GM18868 (cell line): ENCODE measurements around the gene EIF4B.

ENCODE experiments used
- ATAC-seq: cut with Tn5 transposase; IDR thresholded peaks from one replicate; pipeline ENCODE4 v1.9.1; 2021; ENCODE audit warnings: mild to moderate bottlenecking, moderate library complexity; ENCODE audit not compliant: unreplicated experiment

EIF4B gene

DNA sequence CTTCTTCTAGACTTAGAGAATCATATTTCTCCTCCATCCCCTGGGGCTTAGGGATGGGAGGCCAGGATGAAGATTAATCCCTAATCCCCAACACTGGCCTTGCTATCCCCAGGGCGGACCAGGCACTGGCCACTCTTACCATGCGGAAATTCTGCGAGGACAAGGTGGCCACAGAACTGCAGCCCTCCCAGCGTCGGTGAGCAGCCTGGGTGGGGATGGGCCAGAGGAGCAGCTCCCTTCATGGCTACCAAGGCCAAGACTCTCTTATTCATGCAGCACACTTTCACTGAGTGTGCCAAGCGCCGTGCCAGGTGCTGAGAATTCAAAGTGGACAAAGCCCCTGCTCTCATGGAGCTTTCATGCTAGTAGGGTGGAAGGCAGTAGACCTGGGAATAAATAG, 50.6 kb downstream of the EIF4B start:
- no peak for ATAC-seq

DNA sequence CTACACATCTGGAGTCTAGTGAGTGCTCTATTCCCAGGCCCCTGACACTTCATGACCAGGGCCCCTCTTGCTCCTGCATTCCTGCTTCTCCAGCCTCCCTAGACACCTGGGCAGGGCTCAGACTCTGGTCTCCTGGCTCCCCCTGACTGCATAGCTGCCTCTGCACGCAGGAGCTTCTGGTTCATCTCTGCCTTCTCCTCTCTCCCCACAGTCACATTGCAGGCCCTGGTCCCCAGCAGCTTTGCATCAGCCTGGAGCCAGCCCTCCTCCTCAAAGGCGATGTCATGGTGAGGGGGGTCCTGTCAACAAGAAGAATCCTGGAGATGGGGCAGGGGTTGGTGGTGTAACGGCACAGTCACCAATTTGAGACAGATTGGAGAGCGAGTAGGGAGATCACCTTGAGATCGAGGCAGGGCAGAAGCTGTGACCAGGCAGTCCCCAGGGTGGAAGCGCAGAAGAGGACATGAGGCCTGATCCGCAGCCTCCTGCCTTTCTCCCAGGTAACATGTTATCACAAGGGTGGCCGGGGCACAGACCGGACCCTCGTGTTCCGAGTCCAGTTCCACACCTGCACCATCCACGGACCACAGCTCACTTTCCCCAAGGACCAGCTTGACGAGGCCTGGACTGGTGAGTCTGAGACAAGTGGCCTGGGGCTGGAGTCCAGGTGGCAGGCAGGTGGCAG, 51.7 kb downstream of the EIF4B start:
- no peak for ATAC-seq

DNA sequence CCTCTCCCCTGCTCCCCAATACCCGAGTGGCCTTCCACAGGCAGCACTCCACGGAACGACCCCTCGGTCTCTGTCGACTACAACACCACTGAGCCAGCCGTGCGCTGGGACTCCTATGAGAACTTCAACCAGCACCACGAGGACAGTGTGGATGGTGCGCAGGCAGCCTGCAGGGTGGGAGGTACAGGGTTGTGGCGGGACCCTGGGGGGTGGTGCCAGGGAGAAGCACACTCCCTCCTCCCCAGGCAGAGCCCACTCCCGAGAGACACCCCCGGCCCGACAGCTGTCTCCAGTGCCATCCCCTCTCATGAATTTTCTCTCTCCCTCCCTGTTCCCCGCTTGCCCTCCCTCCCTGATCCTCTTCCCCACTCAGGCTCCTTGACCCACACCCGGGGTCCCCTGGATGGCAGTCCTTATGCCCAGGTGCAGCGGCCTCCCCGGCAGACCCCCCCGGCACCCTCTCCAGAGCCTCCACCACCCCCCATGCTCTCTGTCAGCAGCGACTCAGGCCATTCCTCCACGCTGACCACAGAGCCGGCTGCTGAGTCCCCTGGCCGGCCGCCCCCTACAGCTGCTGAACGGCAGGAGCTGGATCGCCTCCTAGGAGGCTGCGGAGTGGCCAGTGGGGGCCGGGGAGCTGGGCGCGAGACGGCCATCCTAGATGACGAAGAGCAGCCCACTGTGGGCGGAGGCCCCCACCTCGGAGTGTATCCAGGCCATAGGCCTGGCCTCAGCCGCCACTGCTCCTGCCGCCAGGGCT, 52.6 kb downstream of the EIF4B start:
- no peak for ATAC-seq

- ATAC-seq, result no peak
Observed at GRCh38 chr12:53059434-53060063, 53.3 kb downstream of the EIF4B start.

DNA sequence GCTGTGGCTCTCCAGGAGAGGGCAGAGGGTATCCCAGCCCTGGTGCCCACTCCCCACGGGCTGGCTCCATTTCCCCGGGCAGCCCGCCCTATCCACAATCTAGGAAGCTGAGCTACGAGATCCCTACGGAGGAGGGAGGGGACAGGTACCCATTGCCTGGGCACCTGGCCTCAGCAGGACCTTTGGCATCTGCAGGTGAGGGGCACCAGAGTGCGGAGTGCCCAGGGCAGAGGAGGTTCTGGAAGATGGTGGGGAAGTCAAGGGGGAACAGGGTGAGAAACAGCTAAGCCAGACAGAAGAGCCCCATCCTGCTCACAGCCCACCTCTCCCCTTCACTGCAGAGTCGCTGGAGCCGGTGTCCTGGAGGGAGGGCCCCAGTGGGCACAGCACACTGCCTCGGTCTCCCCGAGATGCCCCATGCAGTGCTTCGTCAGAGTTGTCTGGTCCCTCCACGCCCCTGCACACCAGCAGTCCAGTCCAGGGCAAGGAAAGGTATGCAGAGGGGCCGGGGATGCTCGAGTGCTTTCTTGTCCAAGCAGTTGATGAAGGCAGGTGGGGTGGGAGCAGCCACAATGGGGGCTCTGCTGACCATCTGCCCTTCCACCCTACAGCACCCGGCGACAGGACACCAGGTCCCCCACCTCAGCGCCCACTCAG, 53.9 kb downstream of the EIF4B start:
- ATAC-seq, result no peak

DNA sequence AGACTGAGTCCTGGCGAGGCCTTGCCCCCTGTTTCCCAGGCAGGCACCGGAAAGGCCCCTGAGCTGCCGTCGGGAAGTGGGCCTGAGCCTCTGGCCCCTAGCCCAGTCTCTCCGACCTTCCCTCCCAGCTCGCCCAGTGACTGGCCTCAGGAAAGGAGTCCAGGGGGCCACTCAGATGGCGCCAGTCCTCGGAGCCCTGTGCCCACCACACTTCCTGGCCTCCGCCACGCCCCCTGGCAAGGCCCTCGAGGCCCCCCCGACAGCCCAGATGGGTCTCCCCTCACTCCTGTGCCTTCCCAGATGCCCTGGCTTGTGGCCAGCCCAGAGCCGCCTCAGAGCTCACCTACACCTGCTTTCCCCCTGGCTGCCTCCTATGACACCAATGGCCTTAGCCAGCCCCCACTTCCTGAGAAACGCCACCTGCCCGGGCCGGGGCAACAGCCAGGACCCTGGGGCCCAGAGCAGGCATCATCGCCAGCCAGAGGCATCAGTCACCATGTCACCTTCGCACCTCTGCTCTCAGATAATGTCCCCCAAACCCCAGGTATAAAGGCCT, 54.5 kb downstream of the EIF4B start:
- no peak for ATAC-seq

- ATAC-seq, result no peak
Observed at GRCh38 chr12:53061404-53062010, 55.3 kb downstream of the EIF4B start.

GRCh38 chr12:53062011-53062961, 56.0 kb downstream of the EIF4B start:
- no peak for ATAC-seq

DNA sequence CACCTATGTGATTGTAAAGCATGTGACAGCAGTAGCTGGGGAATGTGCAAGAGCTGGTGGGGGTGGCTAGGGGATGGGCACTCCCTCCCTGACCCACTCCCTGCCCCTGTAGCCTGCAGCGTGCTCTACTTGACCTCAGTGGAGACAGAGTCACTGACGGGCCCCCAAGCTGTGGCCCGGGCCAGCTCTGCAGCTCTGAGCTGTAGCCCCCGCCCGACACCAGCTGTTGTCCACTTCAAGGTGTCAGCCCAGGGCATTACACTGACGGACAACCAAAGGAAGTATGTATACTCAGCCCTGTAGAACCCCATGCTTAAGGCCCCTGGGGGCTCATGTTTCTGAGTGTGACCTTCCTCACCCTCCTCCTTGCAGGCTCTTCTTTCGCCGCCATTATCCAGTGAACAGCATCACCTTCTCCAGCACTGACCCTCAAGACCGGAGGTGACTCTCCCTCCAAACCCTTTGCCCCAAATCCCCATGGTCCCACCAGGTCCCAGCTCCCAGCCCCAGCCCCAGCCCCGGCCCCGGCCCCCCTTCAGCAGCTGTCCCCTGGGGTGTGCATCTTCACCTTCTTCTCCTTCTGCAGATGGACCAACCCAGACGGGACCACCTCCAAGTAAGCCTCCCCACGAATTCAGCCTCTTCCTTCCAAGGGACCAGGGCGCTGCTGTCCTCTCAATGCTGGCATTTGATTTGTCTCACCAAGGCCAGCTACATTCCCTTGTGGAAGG, 56.9 kb downstream of the EIF4B start:
- ATAC-seq, result no peak

- no peak for ATAC-seq
Observed at GRCh38 chr12:53063708-53064612, 57.7 kb downstream of the EIF4B start.

DNA sequence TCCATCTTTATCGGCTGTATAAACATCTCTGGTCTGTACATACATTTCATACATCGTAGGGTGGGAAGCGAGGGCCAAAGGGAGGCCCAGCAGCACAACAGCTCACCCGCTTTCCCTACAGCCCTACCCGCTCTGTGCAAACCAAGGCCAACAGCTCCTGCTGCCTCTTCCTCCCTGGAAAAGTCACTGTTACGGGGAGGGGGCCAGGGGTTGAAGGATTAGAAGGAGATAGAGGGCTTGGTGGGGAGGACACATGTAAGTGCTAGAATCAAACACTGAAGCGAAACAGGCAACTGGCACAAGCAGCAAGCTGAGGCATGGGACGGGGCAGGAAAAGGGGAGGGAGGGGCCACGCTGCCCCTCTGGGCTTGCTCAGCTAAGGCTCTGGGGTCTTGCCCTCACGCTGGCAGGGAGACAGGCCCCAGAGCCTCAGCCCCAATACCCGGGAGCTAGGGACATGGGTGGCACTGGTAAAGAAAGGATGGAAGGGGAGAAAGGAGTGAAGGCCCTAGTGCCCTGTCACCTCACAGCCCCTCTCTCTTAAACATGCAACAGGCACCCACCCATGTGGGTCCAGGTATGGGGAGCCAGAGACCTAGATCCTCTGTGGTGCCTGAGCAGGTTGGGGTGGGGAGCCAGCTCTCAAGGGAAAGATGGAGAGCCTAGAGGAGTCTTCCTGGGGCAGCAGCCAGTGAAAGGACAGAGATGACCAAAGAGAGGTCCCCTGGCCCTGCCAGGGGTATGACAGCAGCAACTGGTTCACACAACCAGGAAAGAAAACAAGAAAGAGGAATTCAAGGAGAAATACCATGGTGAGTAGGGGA, 58.6 kb downstream of the EIF4B start:
- no peak for ATAC-seq

GRCh38 chr12:53065470-53065869, 59.2 kb downstream of the EIF4B start:
- ATAC-seq, result no peak

- ATAC-seq, result no peak
Observed at GRCh38 chr12:53065975-53066931, 60.0 kb downstream of the EIF4B start.

GRCh38 chr12:53067074-53067992, 61.1 kb downstream of the EIF4B start:
- no peak for ATAC-seq
